Fibroblast of the aortic adventitia (primary cell): ENCODE results near the gene TNPO2. TPM values are rescaled to one million over a fixed set of nuclear protein-coding genes. Genes with fewer than 3 reads are reported as not detected.

Experiments
- DNase-seq: peaks from one replicate; pipeline ENCODE4 v3.0.0-alpha.2; 2010; ENCODE audit warnings: low read depth
- H3K4me3 ChIP-seq: 2 replicates; pipeline ENCODE4 v1.5.1; 2011; ENCODE audit warnings: low read depth, mild to moderate bottlenecking, control low read depth, low read length, moderate library complexity
- total RNA-seq: library from RNA; depleted of rRNA; stranded (reverse); fragments of >200 nt; gene quantifications from 2 replicates; pipeline ENCODE4 v1.2.3, GENCODE V29; 2012; ENCODE audit warnings: low replicate concordance
- TF ChIP-seq, protein P1 (sequence below): IDR thresholded peaks from 2 replicates; pipeline ENCODE4 v1.5.1; 2011; ENCODE audit warnings: mild to moderate bottlenecking, low read length, control low read depth, inconsistent platforms; ENCODE audit not compliant: insufficient read depth

TNPO2 gene
- total RNA-seq, 1 donor = 57.3 TPM

DNA sequence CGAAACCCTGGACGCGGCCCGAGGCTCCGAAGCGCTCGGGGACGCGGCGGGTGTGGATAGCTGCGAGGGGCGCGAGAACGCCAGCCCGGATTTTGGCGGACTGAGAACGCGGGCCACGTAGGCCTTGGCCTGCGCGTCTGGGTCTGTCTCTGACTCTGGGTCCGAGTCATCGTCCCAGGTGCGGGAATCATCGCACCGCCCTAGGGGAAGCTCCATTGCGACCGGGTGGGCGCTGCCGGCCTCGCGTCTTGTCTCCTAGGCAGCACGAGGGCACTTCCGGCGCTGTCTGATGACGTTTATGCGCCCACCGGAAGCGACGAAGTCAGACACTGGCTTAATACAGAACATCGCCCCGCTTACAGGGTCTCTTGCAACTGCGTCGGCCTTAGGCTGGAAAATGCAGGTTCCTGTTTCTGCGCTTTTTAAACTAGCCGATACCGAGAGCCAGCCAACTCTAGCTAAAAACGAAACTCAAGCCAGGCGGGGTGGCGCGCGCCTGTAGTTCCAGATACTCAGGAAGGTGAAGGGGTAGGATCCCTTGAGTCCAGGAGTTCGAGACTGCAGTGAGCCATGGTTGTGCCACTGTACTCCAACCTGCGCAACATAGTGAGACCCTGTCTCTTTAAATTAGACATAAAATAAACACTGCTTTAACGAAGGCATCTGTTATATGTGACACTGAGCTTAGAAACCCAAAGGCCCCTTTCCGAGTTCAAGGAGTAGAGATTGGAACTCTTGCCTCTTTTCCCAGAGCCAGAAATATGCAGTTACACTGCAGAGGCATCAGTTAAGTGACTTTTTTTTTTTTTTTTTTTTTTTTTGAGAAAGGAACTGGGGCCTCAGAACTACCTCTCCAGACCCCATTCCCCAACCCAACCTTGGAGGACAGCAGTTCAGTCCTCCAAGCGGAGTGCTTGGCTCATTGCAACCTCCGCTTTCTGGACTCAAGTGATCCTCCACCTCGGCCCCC is 27.1 kb downstream of the TNPO2 start, which contains the start of gene FBXW9:
TSS of gene FBXW9 (minus strand) at position 266 of the 970 bp plus-strand sequence. CDS start at position 216, 50 bp downstream.
- TF ChIP-seq, protein P1, sequence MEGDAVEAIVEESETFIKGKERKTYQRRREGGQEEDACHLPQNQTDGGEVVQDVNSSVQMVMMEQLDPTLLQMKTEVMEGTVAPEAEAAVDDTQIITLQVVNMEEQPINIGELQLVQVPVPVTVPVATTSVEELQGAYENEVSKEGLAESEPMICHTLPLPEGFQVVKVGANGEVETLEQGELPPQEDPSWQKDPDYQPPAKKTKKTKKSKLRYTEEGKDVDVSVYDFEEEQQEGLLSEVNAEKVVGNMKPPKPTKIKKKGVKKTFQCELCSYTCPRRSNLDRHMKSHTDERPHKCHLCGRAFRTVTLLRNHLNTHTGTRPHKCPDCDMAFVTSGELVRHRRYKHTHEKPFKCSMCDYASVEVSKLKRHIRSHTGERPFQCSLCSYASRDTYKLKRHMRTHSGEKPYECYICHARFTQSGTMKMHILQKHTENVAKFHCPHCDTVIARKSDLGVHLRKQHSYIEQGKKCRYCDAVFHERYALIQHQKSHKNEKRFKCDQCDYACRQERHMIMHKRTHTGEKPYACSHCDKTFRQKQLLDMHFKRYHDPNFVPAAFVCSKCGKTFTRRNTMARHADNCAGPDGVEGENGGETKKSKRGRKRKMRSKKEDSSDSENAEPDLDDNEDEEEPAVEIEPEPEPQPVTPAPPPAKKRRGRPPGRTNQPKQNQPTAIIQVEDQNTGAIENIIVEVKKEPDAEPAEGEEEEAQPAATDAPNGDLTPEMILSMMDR = no peak
- peak; percentile 97 for DNase-seq
- peak within 1 kb of the TSS; percentile 91 for H3K4me3 ChIP-seq

DNA sequence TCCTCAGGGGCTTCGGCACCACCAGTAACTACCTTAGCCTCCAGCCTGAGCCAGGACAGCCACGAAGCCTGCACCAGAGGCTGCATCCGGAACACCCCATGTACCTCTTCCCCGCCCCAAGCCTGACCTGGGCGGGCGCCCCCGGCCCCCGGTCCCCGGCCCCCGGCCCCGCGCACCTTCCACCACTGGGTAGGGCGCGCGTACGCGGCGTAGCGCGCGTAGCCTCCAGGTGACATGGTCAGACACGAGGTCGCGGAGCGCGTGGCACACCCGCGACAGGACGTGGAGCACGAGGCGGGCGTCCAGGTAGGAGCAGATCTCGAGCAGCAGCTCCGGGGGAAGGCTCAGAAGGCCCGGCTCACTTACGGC is 27.8 kb downstream of the TNPO2 start:
- DNase-seq = no peak
- H3K4me3 ChIP-seq = peak overlapping the region; percentile 91
- TF ChIP-seq, protein P1 = no peak

DNA sequence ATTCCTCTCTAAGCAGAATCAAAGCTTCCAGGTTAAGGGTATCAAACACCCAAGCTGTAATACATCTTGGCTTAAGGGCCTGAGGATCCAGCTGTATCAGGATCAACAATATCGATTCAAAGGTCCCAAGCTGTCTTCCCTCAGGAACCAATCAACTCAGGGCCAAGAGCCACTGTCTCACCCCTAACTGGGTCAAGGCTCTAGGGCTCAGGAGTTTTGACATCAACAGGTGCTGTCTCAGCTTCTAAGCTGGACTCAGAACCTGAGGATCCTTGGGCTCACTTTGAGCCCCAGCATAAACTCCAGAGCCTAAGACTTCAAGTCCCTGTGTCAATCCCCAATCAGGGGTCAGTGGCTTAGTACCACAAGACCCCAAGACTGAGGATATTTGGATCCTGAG is 28.2 kb downstream of the TNPO2 start:
- TF ChIP-seq, protein P1 = no peak
- H3K4me3 ChIP-seq = peak overlapping the region; percentile 91
- no peak for DNase-seq

DNA sequence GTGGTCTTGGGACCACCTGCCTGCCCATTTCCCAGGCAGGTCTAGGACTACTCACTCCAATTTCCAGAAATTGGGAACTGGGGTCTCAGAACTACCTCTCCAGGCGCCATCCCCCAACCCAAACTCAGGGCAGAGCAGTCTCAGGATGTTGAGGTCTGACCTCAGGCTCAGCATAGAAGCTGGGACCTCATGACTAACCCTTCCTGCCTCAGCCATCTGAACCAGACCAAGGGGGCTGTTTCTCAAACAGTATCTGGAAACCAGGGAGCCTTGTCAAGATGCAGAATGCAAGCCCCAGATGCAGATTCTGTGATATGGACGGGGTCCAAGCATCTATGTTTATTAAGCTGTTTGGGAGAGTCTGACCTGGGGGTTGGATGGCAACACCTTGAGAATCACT is 28.6 kb downstream of the TNPO2 start:
- H3K4me3 ChIP-seq = peak overlapping the region; percentile 91
- DNase-seq = no peak
- TF ChIP-seq, protein P1 = no peak

DNA sequence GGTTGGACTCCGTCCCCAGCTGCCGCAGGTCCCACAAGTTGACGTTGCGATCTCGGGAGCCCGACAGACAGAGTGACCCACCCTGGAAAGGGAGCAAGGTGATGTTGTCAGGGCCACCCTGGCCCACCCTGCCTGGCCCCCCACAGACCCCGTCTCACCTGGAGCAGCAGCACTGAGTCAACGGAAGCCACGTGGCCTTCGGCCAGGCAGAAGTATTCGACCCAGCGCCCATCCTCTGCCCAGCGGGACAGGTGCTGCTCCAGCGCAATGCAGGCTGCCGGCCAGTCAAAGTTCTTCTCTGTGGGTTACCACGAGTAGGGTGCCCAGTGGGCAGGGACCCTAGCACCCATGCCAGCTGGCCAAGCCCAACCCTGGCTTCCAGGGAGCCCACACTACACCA is 29.1 kb downstream of the TNPO2 start:
- TF ChIP-seq, protein P1 = no peak
- H3K4me3 ChIP-seq = no peak overlapping the region
- no peak for DNase-seq

DNA sequence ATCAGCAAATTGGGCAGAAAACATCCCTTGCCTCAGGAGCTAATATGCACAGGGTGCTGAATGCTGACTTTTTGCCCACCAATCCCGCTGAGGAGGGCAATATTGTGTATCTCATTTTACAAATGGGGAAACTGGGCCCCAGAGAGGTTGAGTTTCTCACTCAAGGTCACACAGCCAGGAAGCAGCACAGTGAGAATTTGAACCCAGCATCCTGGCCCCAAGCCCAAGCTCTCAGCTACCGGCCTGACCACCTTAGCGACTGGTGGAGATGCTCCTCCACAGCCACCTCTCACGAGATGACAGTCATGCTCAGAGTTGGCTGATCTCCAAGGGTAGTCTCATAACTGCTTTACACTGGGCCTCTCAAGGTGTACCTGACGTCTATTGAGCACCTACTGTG is 30.8 kb downstream of the TNPO2 start:
- H3K4me3 ChIP-seq = no peak overlapping the region
- no peak for DNase-seq
- TF ChIP-seq, protein P1 = no peak
